Vagina (tissue), 2 donors: ENCODE results near the gene SERPINI2. TPM values are rescaled to one million over a fixed set of nuclear protein-coding genes. Genes with fewer than 3 reads are reported as not detected.

Experiments used
- DNase-seq, 2 donors: peaks; one replicate each; pipeline ENCODE4 v3.0.0-alpha.2; 2017; ENCODE audit errors: extremely low spot score in 2 of 2
- H3K27ac ChIP-seq: fragments of 200-600 bp; sonication (generic); one replicate; pipeline ENCODE4 v1.5.1; 2019
- H3K27me3 ChIP-seq: fragments of 200-600 bp; sonication (generic); one replicate; pipeline ENCODE4 v1.5.1; 2019
- H3K36me3 ChIP-seq, 2 donors: fragments of 200-600 bp; sonication (generic); one replicate each; pipeline ENCODE4 v1.5.1; 2017 to 2019
- H3K4me1 ChIP-seq: fragments of 200-600 bp; sonication (generic); one replicate; pipeline ENCODE4 v1.5.1; 2019
- H3K4me3 ChIP-seq, 2 donors: fragments of 200-600 bp; sonication (generic); 1 replicate in 1 of 2; 2 replicates in 1 of 2; pipeline ENCODE4 v1.5.1; 2016 to 2019
- H3K9me3 ChIP-seq: fragments of 200-600 bp; sonication (generic); one replicate; pipeline ENCODE4 v1.5.1; 2019
- CTCF ChIP-seq, 3 experiments: fragments of 450-650 bp in 2 of 3; fragments of 200-600 bp in 1 of 3; sonication (generic) in 1 of 3; IDR thresholded peaks; one replicate each; pipeline ENCODE4 v1.5.1; 2017 to 2019; ENCODE audit warnings: antibody characterized with exemption in 3 of 3, mild to moderate bottlenecking in 2 of 3, moderate library complexity in 2 of 3
- POLR2A ChIP-seq, 2 donors: fragments of 450-650 bp; IDR thresholded peaks; one replicate each; pipeline ENCODE4 v1.6.1; 2017; ENCODE audit warnings: antibody characterized with exemption in 2 of 2, mild to moderate bottlenecking in 2 of 2, moderate library complexity in 2 of 2
- POLR2AphosphoS5 ChIP-seq, 2 donors: sonication (generic); formaldehyde crosslinking; IDR thresholded peaks; one replicate each; pipeline ENCODE4 v1.9.0; 2017; ENCODE audit warnings: antibody characterized with exemption in 2 of 2, mild to moderate bottlenecking in 2 of 2, low read depth in 1 of 2; ENCODE audit not compliant: insufficient read depth in 1 of 2
- intact Hi-C: fragments of 100-400 bp; cut with DNase I; formaldehyde crosslinking; loops from one replicate; pipeline ENCODE4 v1.15.1; 2023
- total RNA-seq: library from RNA; depleted of rRNA; stranded (reverse); fragments of >200 nt; gene quantifications from one replicate; pipeline ENCODE4 v1.2.3, GENCODE V29; 2016

The SERPINI2 gene
- total RNA-seq, 1 donor from 2014 or later = not detected

GRCh38 chr3:167396075-167396474, 77.8 kb downstream of the SERPINI2 start:
- intact Hi-C loops = no loop called here
- no peaks in the 10 kb centered on the region for H3K27me3 ChIP-seq
- H3K27ac ChIP-seq = no peak overlapping the region
- H3K9me3 ChIP-seq = no peaks in the 10 kb centered on the region
- no peaks in the 10 kb centered on the region for H3K4me1 ChIP-seq
- DNase-seq = no peak
- TF ChIP-seq POLR2A (IDR thresholded peaks at IDR 0.05) (no peak), CTCF (IDR thresholded peaks at IDR 0.05) (no peak), POLR2AphosphoS5 (IDR thresholded peaks at IDR 0.05; ENCODE audit: insufficient read depth in 1 of 2, low read depth in 1 of 2) (no peak)
- no peaks in the 10 kb centered on the region for H3K36me3 ChIP-seq
- H3K4me3 ChIP-seq = no peak overlapping the region

GRCh38 chr3:167394003-167394402, 79.8 kb downstream of the SERPINI2 start:
- no peak overlapping the region for H3K4me3 ChIP-seq
- no peaks in the 10 kb centered on the region for H3K36me3 ChIP-seq
- H3K9me3 ChIP-seq = no peaks in the 10 kb centered on the region
- intact Hi-C loops = no loop called here
- no peak for DNase-seq
- TF ChIP-seq POLR2A (IDR thresholded peaks at IDR 0.05) (no peak), POLR2AphosphoS5 (IDR thresholded peaks at IDR 0.05; ENCODE audit: insufficient read depth in 1 of 2, low read depth in 1 of 2) (no peak), CTCF (IDR thresholded peaks at IDR 0.05) (no peak)
- H3K4me1 ChIP-seq = no peaks in the 10 kb centered on the region
- H3K27me3 ChIP-seq = no peaks in the 10 kb centered on the region
- H3K27ac ChIP-seq = no peak overlapping the region

Other genes starting within 250 kb of the SERPINI2 start
- not detected for gene ZBBX, start 93.7 kb downstream of the SERPINI2 start, total RNA-seq
- gene WDR49, start 179.9 kb upstream of the SERPINI2 start, total RNA-seq = 2.2 TPM